ENCODE measurements around the gene MAN2C1.
A peak's percentile ranks its signal among the peaks of the same experiment; 100 is the strongest.

The MAN2C1 gene

DNA sequence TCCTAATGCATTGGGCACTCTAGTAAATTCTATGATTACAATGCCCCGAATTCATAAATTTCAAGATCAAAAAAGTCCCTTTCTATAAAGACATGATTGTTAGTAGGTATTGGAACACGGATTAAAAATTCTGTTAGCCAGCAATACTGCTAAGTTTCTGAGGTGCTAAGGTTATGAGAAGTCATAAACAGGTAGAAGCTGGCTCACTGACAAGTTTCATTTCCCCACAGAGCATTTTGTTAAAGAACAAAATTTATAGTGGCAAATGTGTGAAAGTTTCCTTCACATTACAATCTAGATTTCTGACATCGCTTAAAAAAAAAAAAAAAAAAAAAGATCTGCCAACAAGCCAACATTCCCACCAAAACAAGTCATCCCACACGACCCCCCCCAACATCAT is 12.4 kb upstream of the MAN2C1 start:
- H3K27ac ChIP-seq = no peak overlapping the region
- TF ChIP-seq ZFX (IDR thresholded peaks at IDR 0.05; ENCODE audit: borderline replicate concordance) = no peak
- TF ChIP-seq, protein P1, sequence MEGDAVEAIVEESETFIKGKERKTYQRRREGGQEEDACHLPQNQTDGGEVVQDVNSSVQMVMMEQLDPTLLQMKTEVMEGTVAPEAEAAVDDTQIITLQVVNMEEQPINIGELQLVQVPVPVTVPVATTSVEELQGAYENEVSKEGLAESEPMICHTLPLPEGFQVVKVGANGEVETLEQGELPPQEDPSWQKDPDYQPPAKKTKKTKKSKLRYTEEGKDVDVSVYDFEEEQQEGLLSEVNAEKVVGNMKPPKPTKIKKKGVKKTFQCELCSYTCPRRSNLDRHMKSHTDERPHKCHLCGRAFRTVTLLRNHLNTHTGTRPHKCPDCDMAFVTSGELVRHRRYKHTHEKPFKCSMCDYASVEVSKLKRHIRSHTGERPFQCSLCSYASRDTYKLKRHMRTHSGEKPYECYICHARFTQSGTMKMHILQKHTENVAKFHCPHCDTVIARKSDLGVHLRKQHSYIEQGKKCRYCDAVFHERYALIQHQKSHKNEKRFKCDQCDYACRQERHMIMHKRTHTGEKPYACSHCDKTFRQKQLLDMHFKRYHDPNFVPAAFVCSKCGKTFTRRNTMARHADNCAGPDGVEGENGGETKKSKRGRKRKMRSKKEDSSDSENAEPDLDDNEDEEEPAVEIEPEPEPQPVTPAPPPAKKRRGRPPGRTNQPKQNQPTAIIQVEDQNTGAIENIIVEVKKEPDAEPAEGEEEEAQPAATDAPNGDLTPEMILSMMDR (IDR thresholded peaks at IDR 0.05) = no peak

DNA sequence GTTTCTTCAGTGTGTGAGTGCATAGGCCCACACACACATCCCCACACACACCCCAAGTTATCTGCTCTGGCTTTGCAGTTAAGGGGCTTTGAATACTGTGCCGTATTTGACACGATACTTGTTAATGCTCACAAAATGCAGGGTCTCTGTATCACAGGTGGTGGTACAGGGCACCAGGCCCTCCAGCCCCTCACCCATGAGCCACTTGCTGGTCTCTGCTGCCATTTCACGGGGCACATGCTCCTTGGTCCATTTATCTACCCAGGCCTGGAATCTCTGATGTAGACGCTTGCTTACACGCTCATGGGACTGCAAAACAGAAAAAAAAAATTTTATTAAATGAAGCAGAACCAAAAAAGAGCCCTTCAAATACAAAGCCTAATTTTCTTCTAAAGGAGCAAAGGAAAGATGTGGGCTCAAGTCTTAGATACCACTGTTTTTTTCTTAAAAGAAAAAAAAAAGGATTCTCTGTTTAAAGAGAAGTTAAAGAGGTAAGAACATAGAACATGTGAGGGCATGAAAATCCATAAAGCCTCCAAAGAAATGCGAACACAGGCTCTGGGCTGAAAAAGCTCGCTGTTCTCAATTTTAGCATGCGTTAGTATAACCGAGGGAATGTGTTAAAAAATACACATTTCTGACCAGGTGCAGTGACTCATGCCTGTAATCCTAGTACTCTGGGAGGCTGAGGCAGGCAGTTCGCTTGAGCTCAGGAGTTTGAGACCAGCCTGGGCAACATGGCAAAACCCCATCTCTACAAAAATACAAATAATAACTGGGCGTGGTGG is 3.7 kb upstream of the MAN2C1 start:
- TF ChIP-seq ZFX (IDR thresholded peaks at IDR 0.05; ENCODE audit: borderline replicate concordance) = no peak
- TF ChIP-seq, protein P1 (IDR thresholded peaks at IDR 0.05) = no peak

DNA sequence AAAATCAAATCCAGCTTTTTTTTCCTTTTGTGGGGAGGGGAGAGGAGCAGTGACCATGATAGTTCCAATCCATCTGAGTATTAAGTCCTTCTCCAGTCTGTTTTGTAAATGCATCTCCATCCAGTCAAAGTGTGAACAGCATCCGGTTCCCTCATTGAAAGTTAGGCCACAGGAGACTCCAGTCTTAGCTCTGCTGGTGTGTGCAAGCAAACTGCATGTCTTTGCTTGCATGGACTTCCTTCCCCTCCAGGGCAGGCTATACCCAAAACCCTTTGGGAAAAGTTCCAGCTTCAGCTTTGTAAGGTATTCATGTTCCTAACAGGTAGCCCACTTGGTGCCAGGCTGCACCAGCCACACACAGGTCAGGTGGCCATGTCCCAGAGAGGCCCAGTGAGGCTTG is 3.1 kb upstream of the MAN2C1 start:
- TF ChIP-seq ZFX (IDR thresholded peaks at IDR 0.05; ENCODE audit: borderline replicate concordance) = no peak
- TF ChIP-seq, protein P1 (IDR thresholded peaks at IDR 0.05) = no peak
- H3K27ac ChIP-seq = no peak overlapping the region

More for the DNA sequence above, 3.7 kb upstream of the MAN2C1 start:
- no peak overlapping the region for H3K27ac ChIP-seq

DNA sequence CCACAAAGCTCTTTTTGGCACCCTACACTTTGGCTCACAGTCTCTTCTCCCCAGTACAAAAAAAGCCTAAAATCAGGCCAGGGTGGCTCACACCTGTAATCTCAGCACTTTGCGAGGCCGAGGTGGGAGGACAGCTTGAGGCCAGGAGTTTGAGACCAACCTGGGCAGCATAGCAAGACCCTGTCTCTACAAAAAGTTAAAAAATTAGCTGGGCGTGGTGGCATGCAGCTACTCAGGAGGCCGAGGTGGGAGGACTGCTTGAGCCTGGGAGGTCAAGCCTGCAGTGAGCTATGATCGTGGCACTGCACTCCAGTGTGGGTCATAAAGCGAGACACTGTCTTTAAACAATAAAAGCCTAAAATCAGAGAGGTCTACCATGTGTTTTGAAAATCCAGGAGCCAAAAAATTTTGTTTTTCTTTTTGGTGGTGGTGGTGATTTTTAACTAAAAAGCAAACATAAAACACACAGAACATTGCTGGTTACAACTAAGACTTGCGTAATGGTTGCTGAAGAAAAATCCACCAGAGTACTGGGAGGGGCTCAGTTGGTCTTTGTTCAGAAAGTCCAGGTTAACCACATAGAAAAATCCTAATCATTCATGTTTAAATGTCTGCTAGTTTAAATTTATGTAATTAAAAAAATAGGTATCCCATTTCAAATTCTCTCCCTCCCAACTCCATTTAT is 1.6 kb upstream of the MAN2C1 start:
- peak overlapping the region; percentile 98 for H3K27ac ChIP-seq
- TF ChIP-seq ZFX (IDR thresholded peaks at IDR 0.05; ENCODE audit: borderline replicate concordance) = no peak
- TF ChIP-seq, protein P1 (IDR thresholded peaks at IDR 0.05) = no peak

DNA sequence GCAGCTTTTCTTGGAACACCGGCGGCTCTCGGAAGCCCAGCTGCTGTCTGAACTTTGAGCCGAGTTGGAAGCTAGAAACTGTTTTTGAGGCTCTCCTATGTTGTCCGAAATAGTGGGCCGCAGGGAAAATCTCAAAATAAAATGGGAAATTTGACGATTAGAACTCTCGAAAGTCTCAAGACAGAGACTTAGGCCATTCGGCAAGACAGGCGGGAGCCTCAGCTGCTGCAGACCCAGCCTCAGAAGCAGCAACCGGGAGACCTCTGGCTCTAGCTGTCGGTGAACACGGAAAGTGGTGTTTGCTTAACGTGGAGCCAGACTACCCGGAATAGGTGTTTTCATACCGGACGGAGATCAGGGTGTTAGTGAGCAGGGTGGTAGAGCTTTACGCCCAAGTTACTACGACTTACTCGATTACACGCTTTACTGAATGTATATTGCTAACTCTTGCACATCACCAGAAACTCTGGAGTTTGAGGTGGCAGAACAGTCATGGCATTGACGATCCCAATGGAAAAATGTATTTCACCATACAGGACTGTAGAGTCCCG is 357 bp upstream of the MAN2C1 start:
- peak overlapping the region; percentile 98 for H3K27ac ChIP-seq
- TF ChIP-seq, protein P1 (IDR thresholded peaks at IDR 0.05) = no peak
- no peak for TF ChIP-seq ZFX (IDR thresholded peaks at IDR 0.05; ENCODE audit: borderline replicate concordance)

DNA sequence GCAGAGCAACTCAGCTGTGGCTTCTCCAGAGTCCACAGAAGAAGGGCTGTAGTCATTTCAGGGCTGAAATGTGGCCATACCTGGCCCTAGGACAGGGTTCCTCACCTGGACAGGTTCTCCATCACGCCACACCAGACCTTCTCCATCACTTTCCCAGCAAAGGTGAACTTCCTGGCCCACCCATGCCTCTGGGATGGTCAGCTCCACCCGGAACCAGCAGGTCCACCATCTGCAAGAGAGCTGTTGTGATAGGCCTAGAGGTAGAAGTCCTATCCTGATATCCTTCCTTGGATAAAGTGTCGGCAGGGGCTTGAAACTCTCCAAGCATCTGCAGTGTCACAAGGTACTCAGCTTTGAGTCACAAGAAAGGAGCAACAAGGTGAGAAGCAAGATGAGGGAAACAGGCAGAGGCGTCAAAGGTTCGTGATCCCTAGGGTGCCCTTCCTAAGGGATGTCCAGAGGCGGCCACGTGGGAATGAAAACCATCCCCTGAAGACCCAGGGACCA is 948 bp downstream of the MAN2C1 start:
- TF ChIP-seq ZFX (IDR thresholded peaks at IDR 0.05; ENCODE audit: borderline replicate concordance) = no peak
- TF ChIP-seq, protein P1 (IDR thresholded peaks at IDR 0.05) = no peak
- peak overlapping the region; percentile 98 for H3K27ac ChIP-seq
